Uterus (tissue), 4 donors: ENCODE results near the gene ZNF467. TPM values are rescaled to one million over a fixed set of nuclear protein-coding genes. Genes with fewer than 3 reads are reported as not detected.

ENCODE experiments used
- DNase-seq, 2 donors: peaks; one replicate each; pipeline ENCODE4 v3.0.0-alpha.2; 2019 to 2020
- H3K27ac ChIP-seq, 2 donors: fragments of 200-600 bp; sonication (generic); 1 replicate in 1 of 2; 2 replicates in 1 of 2; pipeline ENCODE4 v1.5.1; 2016 to 2018
- H3K27me3 ChIP-seq, 2 donors: fragments of 200-600 bp; sonication (generic); one replicate each; pipeline ENCODE4 v1.5.1; 2018 to 2019; ENCODE audit warnings: control low read depth in 1 of 2
- H3K36me3 ChIP-seq, 2 donors: fragments of 200-600 bp; sonication (generic); one replicate each; pipeline ENCODE4 v1.5.1; 2019; ENCODE audit warnings: control low read depth in 1 of 2
- H3K4me1 ChIP-seq, 2 donors: fragments of 200-600 bp; sonication (generic); one replicate each; pipeline ENCODE4 v1.5.1; 2018 to 2019; ENCODE audit warnings: control low read depth in 1 of 2
- H3K4me3 ChIP-seq, 2 donors: fragments of 200-600 bp; sonication (generic); 1 replicate in 1 of 2; 2 replicates in 1 of 2; pipeline ENCODE4 v1.5.1; 2018 to 2019; ENCODE audit warnings: mild to moderate bottlenecking in 1 of 2
- H3K9me3 ChIP-seq, 2 donors: fragments of 200-600 bp; sonication (generic); one replicate each; pipeline ENCODE4 v1.5.1; 2019; ENCODE audit warnings: control low read depth in 1 of 2
- CTCF ChIP-seq, 4 experiments: fragments of 200-600 bp in 2 of 4; fragments of 450-650 bp in 2 of 4; sonication (generic) in 2 of 4; IDR thresholded peaks; one replicate each; pipeline ENCODE4 v1.5.1; 2016 to 2019; ENCODE audit warnings: antibody characterized with exemption in 4 of 4, mild to moderate bottlenecking in 2 of 4, moderate library complexity in 1 of 4
- POLR2A ChIP-seq, 2 donors: fragments of 450-650 bp; IDR thresholded peaks; one replicate each; pipeline ENCODE4 v1.6.1; 2016; ENCODE audit warnings: antibody characterized with exemption in 2 of 2, mild to moderate bottlenecking in 1 of 2, moderate library complexity in 1 of 2
- intact Hi-C: fragments of 100-400 bp; cut with DNase I; formaldehyde crosslinking; loops from one replicate; pipeline ENCODE4 v1.15.1; 2023; ENCODE audit warnings: low total_unique reads
- total RNA-seq, 4 donors: library from RNA; depleted of rRNA in 3 of 4; stranded (reverse); fragments of >200 nt in 3 of 4; gene quantifications; one replicate each; pipeline versions ENCODE4 v1.1.0 to v1.2.4, GENCODE V29; 2014 to 2023
- donor health status: DM: yes; HTN: yes; CAD: no.

Gene ZNF467
- total RNA-seq, 4 donors from 2014 or later = 5.2 to 23.6 (median 14.3) TPM

- TF ChIP-seq POLR2A (IDR thresholded peaks at IDR 0.05) = no peak
- no peak for TF ChIP-seq CTCF (IDR thresholded peaks at IDR 0.05)
These were observed 46.6 kb upstream of the ZNF467 start for GRCh38 chr7:149819961-149820340.

GRCh38 chr7:149819141-149819960 is 46.0 kb upstream of the ZNF467 start:
- Histone ChIP-seq H3K4me1 (no peaks in the 10 kb centered on the region), H3K9me3 (no peaks in the 10 kb centered on the region), H3K27ac (no peak overlapping the region), H3K36me3 (no peaks in the 10 kb centered on the region), H3K4me3 (no peak overlapping the region), H3K27me3 (no peaks in the 10 kb centered on the region)
- intact Hi-C loops = no loop called here
- DNase-seq = no peak
- TF ChIP-seq CTCF (IDR thresholded peaks at IDR 0.05) (no peak), POLR2A (IDR thresholded peaks at IDR 0.05) (no peak)

More at GRCh38 chr7:149819961-149820340, 46.6 kb upstream of the ZNF467 start:
- Histone ChIP-seq H3K27ac (no peak overlapping the region), H3K9me3 (no peaks in the 10 kb centered on the region), H3K36me3 (no peaks in the 10 kb centered on the region), H3K4me3 (no peak overlapping the region), H3K27me3 (no peaks in the 10 kb centered on the region), H3K4me1 (no peaks in the 10 kb centered on the region)
- DNase-seq = no peak
- intact Hi-C loops = no loop called here

GRCh38 chr7:149818536-149818840 is 45.1 kb upstream of the ZNF467 start:
- TF ChIP-seq POLR2A (IDR thresholded peaks at IDR 0.05) = no peak
- no peak for TF ChIP-seq CTCF (IDR thresholded peaks at IDR 0.05)
- H3K9me3 ChIP-seq = no peaks in the 10 kb centered on the region
- no peaks in the 10 kb centered on the region for H3K27me3 ChIP-seq
- no peak overlapping the region for H3K4me3 ChIP-seq
- H3K4me1 ChIP-seq = no peaks in the 10 kb centered on the region
- DNase-seq = no peak
- H3K36me3 ChIP-seq = no peaks in the 10 kb centered on the region
- intact Hi-C loops = no loop called here
- no peak overlapping the region for H3K27ac ChIP-seq

- intact Hi-C loops = no loop called here
- H3K4me3 ChIP-seq = no peak overlapping the region
- no peaks in the 10 kb centered on the region for H3K4me1 ChIP-seq
- H3K36me3 ChIP-seq = no peaks in the 10 kb centered on the region
- TF ChIP-seq POLR2A (IDR thresholded peaks at IDR 0.05) (no peak), CTCF (IDR thresholded peaks at IDR 0.05) (no peak)
- H3K27me3 ChIP-seq = no peaks in the 10 kb centered on the region
- no peak overlapping the region for H3K27ac ChIP-seq
- no peak for DNase-seq
- no peaks in the 10 kb centered on the region for H3K9me3 ChIP-seq
These were observed 44.6 kb upstream of the ZNF467 start for GRCh38 chr7:149817836-149818535.

GRCh38 chr7:149817301-149817771 is 43.9 kb upstream of the ZNF467 start:
- H3K27ac ChIP-seq = no peak overlapping the region
- intact Hi-C loops = no loop called here
- no peak overlapping the region for H3K4me3 ChIP-seq
- H3K9me3 ChIP-seq = no peaks in the 10 kb centered on the region
- H3K36me3 ChIP-seq = no peaks in the 10 kb centered on the region
- no peak for DNase-seq
- no peaks in the 10 kb centered on the region for H3K4me1 ChIP-seq
- TF ChIP-seq POLR2A (IDR thresholded peaks at IDR 0.05) = no peak
- no peak for TF ChIP-seq CTCF (IDR thresholded peaks at IDR 0.05)
- H3K27me3 ChIP-seq = no peaks in the 10 kb centered on the region
